GM19240 (cell line): Measurements from ENCODE around the gene TBXA2R.
"Not testable (repeated sequence)": the region's sequence is repeated elsewhere in the genome, so short reads cannot be mapped to it uniquely, and the experiment has no call there.

Experiments
- DNase-seq: peaks from one replicate; pipeline ENCODE4 v3.0.0; 2011; ENCODE audit warnings: low spot score; ENCODE audit not compliant: insufficient read length

The TBXA2R gene

DNA sequence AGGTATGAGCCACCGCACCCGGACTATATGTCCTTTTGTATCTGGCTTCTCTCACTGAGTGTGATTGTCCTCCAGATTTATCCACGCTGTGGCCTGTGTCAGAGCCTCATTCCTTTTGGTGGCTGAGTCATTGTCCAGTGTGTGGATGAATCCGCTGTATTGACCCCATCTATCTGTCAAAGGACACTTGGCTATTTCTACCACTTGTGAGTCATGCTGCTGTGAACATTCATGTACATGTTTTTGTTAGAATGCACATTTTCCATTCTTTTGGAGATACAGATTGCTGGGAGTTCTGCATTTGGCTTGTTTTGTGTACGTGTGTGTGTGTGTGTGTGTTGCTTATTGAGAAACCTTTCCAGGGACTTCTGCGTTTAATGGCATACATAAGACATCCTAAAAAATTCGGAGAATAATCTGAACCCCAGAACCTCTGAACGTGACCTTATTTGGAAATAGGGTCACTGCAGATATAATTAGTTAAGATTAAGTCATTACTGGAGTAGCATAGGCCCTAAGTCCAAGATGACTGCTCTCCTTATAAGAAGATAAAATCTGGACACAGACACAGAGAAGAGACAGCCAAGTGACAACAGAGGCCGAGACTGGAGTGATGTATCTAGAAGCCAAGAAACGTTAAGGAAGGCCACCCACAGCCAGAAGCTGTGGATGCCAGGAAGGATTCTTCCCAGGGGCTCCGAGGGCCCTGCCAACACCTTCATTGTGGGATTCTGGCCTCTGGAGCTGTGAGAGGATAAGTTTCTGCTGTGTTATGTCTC, 26.3 kb downstream of the TBXA2R start:
- no peak for DNase-seq

DNA sequence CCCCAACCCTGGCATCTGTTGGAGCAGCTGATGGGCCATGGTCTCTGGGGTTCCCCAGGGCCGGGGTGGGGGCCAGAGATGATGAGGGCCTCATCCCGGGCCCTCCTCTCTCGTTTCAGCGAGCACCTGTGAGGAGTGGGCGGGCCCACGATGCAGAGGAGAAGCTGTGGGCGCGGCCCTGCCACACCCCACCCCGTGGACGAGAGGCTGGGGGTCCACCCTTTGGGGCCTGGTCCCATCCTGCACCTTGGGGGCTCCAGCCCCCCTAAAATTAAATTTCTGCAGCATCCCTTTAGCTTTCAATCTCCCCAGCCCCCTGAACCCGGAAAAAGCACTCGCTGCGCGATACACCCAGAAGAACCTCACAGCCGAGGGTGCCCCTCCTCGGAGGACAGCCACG, 28.3 kb downstream of the TBXA2R start:
- DNase-seq, result no peak

GRCh38 chr19:3577723-3578344, 28.8 kb downstream of the TBXA2R start:
- no peak for DNase-seq

DNA sequence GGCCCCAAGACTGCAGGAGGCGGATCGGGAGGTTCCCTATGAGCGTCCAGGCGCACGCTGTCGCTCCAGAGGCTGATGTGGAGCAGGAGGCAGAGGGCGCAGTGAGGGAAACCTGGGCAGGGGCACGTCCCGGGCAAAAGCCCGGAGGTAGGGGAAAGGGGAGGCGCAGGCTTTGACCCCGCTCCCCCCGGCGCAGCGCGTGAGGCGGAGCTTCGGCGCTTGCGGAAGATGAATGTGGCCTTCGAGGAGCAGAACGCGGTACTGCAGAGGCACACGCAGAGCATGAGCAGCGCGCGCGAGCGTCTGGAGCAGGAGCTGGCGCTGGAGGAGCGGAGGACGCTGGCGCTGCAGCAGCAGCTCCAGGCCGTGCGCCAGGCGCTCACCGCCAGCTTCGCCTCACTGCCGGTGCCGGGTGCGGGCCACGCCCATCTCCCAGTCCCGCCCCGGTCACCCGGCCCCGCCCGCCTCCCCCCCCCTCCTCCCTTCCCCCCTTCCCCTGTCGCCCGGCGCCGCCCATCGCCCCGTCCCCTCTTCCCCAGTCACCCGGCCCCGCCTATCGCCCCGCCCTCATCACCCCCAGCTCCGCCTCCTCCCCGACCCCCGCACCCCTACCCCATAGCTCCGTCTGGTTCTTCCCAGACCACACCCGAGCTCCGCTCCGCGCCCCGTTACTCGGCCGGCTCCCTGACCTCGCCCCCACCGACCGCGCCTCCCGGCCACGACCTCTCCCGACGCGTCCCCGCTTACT, 29.8 kb downstream of the TBXA2R start:
- DNase-seq, result no peak

DNA sequence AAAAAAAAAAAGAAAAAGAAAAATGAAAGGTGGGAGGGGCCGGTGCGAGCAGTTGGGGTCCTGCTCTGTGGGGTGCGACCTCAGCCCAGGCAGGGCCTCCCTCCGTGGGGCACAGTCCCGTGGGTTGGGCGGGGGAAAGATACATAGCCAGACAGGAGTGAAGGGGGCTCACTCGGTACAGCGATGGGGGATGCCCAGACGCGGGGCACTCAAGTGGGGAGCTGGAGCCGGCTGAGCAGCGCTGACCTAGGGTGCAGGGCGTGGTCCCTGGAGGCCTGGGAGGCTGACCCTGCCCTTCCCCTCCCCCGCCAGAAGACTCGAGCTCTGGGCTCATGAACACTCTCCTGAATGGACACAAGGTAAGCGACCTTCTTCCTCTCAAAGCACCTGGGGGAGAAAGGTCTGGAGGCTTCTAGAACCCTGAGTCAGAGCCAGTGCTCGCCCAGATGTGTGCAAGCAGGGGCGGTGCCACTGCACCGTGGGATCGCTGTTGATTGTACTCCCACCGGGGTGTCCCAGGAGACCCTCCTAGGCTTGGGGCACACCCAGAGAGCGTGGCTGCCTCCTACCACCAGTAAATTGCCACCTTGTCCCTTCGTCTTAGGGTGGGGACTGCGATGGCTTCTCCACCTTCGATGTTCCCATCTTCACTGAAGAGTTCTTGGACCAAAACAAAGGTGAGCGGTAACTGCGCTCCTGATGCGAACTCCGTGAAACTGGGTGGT, 30.6 kb downstream of the TBXA2R start:
- DNase-seq, result no peak

DNA sequence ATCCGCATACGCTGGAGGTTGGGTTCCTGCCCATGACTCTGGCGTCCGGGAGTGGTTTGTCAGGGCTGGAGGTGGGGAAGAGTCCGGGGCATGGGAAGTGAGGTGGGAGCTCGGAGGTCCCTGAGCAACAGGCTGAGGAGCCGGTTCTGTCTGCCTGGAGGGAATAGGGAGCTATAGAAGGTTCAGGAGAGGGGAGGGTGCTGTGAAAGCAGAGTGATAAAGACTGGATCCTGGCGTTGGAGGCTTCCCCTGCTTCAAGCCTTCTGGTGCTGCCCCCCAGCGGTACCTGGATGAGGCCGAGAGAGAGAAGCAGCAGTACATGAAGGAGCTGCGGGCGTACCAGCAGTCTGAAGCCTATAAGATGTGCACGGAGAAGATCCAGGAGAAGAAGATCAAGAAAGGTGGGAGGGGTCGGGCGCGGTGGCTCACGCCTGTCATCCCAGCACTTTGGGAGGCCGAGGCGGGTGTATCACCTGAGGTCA, 31.4 kb downstream of the TBXA2R start:
- no peak for DNase-seq

DNA sequence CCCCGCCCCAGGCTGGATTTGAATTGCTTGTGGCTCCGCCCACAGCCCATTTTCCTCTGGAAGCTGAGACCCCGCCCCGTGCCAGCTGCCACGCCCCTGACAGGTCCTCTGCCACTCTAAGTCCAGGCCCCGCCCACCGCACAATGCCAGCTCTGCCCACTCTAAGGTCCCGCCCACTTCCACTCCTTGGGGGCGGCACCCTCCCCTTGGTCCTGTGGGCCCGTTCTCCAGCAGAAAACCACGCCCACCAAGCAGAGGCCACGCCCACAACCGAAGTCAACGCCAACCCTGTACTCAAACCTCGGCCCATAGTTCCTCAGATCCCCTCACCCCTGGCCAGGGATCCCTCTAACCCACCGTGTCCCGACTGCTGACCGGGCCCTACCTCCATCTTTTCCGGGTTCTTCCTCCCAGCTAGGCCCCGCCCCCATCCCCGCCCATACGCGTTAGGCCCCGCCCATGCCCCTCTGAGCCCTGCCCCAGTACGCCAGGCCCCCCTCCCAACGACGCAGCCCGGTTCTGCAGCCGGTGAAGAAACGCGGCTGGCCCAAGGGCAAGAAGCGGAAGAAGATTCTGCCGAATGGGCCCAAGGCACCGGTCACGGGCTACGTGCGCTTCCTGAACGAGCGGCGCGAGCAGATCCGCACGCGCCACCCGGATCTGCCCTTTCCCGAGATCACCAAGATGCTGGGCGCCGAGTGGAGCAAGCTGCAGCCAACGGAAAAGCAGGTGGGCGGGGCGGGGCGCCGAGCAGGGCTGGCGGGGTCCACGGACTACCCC, 32.6 kb downstream of the TBXA2R start:
- peak; percentile 79 for DNase-seq

DNA sequence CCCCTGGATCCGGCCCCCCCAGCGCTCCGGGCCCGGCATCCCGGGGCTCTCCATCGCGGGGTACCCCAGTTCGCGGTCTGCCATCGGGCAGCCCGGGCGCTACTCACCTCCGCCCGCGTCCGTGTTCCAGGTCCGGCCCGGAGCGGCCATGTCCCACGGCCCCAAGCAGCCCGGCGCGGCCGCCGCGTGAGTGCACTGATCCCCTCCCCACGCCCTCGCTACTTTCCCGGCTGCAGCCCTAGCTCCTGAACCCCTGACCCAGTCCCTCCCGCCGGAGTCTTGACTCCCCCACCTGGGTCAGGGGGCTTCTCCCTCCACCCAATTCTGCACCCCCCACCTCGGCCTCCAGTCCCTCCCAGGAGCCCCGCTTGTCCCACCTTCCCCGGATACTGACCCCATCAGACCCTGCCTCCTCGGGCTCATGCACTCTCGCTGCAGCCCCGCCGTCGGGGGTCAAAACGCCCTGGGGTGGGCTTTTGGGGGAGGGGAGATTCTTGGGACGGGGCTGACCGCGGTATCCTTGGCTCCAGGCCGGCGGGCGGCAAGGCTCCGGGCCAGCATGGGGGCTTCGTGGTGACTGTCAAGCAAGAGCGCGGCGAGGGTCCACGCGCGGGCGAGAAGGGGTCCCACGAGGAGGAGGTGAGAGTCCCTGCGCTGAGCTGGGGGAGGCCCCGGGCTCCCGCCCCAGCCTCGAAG, 33.4 kb downstream of the TBXA2R start:
- no peak for DNase-seq

- DNase-seq, result no peak
Observed at GRCh38 chr19:3572855-3573161, 33.9 kb downstream of the TBXA2R start, which contains the start of gene HMG20B. Gene HMG20B (plus strand): TSS chr19:3572944. CDS start chr19:3573310, 366 bp downstream.

DNA sequence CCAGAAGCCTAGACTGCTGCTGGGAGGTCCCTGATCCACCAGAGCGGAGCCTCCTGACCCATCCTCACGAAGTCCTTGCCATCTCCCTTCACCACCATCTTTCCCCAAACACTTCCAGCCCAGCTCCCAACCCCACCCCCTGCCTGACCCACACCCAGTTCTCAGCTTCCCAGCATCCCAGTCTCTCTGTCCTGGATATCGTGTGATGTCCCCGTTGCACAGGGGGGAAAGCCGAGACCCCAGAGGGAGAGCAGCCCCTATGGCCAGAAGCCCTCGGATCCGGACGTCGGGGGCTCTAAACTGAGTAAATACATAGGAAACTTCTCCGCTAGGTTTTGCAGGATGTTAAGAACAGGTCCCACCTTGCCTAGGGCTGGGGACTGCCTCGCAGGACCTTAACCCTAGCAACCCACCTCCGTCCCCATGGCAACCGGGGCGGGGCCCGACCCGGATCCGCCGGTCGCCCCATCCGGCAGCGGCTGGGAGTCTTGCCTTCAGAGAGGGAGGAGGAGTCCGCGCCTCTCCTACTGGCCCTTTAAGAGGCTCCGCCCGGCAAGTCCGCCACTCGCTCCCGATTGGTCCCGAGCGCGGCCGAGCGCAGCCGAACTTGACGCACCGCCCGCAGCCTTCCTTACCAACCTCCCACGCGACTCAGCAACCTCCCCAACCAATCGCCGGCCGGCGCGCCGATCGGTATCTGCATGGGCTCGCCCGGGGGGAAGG, 34.4 kb downstream of the TBXA2R start:
- peak; percentile 98 for DNase-seq

DNA sequence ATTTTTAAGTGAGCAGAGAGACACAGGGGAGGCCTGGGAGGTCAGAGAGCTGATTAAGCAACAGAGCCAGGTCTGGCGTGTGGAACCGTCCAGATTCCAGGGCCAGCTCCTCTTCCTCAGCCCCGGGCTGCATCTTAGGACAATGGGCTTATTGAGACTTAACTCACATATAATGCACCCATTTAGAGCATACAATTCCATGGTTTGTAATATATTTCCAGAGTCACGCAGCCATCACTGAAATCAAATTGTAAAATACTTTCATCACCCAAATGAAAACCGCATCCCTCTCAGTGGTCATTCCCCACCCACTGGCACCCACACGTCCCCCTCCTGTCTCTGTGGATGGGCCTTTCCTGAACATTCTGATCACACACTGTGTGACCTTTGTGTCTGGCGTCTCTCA, 36.1 kb downstream of the TBXA2R start:
- DNase-seq, result no peak

DNA sequence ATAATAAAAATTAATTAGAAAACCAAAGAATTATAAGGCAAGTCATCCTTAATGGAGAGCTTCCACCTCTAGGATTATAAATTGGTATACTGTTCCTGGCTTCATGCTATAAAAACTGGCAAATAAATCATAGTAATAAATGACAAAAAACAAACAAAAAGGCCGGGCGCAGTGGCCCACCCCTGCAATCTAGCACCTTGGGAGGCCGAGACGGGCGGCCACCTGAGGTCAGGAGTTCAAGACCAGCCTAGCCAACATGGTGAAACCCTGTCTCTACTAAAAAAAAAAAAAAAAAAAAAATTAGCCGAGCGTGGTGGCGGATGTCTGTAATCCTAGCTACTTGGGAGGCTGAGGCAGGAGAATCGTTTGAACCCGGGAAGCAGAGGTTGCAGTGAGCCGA, 36.6 kb downstream of the TBXA2R start:
- DNase-seq, result not testable (repeated sequence)

DNA sequence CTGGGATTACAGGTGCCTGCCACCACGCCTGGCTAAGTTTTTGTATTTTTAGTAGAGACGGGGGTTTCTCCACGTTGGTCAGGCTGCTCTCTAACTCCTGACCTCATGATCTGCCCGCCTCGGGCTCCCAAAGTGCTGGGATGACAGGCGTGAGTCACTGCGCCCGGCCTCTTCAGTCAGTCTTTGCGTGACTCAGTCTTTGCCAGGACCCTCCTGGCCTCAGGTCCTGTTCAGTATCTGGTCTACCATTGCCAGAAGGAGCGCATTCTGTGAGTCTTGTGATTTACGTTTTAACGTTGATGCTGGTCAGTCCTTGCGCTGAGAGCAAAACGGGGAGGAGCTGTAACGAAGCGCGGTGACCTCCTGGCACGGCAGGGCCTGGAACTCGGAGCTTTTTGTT, 41.5 kb downstream of the TBXA2R start:
- no peak for DNase-seq

DNA sequence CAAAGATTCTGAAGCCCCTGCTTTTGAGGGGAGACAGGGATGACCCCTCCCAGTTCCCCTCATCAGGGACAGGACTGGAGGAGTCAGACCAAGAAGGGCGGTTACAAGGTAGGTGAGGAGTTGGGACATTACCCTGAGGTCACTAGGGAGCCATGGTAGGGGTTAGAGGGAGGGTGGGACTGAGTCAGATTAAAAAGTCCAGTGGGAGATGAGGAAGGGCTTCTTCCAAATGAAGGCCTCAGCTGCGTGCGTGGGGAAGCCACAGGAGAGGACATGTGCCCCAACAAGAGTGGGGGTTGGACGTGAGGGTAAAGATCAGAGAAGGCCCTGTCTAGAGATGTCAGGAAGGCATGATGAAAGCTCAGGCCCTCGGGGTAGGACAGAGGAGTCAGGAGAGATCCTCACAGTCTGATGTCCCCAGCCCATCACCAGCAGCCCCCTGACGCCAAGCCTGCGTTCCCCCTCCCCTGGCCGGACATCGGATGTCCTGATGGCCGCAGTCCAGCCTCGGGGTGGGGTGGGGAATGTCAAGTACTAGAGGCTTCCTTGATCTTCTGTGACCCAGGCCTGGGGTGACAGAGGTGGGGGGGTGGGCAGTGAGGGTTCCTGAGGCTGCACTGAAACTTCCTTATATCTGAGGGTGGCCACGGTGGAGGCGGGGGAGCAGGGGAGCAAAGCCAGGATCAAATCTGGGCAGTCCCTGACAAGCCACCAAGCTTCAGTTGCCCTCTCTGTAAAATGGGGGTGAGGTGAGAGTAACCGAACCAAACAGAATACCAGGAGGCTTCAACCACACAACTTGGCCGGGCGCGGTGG, 42.8 kb downstream of the TBXA2R start:
- DNase-seq, result no peak

- DNase-seq, result peak; percentile 99
Observed at GRCh38 chr19:3557461-3558248, 49.0 kb downstream of the TBXA2R start, which contains the start of gene MFSD12. Gene MFSD12 (minus strand): TSS chr19:3557586. CDS start chr19:3557403, 183 bp downstream.

DNA sequence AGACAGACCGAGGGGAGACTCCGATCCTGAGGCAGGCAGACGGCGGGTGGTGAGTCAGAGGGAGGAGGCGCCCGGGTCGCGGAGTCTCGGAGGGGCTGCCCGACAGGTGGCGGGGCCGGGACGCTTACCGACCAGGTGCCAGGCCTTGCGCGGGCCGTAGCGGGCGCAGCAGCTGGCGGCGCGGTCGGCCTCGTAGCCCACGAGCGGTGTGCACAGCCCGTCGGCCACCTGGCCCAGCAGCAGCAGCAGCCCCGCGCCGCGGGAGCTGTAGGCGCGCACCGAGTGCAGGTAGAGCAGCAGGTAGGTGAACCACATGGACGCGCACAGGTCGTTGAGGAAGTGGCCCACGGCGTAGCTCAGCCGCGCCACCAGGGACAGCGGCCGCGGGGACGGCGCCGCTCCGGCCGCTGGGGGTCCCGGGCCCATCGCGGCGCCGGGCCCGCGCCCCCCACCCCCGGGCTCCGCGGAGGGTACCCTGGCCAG, 49.7 kb downstream of the TBXA2R start:
- DNase-seq, result no peak

- DNase-seq, result no peak
Observed at GRCh38 chr19:3556423-3556977, 50.2 kb downstream of the TBXA2R start.
